ENCODE data around the gene MAML2.

Gene MAML2

GRCh38 chr11:96384156-96384555 lies 41.2 kb upstream of the MAML2 start:
- TF ChIP-seq, protein P1, sequence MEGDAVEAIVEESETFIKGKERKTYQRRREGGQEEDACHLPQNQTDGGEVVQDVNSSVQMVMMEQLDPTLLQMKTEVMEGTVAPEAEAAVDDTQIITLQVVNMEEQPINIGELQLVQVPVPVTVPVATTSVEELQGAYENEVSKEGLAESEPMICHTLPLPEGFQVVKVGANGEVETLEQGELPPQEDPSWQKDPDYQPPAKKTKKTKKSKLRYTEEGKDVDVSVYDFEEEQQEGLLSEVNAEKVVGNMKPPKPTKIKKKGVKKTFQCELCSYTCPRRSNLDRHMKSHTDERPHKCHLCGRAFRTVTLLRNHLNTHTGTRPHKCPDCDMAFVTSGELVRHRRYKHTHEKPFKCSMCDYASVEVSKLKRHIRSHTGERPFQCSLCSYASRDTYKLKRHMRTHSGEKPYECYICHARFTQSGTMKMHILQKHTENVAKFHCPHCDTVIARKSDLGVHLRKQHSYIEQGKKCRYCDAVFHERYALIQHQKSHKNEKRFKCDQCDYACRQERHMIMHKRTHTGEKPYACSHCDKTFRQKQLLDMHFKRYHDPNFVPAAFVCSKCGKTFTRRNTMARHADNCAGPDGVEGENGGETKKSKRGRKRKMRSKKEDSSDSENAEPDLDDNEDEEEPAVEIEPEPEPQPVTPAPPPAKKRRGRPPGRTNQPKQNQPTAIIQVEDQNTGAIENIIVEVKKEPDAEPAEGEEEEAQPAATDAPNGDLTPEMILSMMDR (IDR thresholded peaks at IDR 0.05; ENCODE audit: low read depth, low read length): no peak
- H3K4me3 ChIP-seq (ENCODE audit: low read depth, low read length): no peak overlapping the region

DNA sequence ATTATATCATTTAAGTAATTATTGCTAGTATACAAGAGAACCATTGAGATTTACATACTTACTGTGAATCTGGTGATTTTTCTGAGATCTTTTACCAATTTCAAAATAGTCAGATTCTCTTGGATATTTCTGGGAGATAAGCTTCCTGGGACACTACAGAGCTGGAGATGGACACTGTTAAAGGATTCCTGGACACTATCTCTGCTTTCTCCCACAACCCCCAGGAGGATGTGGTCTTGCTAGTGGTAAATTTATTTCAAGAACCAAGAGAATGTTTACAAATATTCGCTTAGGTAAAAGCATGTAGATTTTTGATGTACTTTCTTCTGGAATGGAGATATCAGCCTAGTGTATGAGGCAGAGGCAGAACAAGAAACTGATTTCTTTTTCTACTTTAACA lies 33.8 kb upstream of the MAML2 start:
- TF ChIP-seq, protein P1 (IDR thresholded peaks at IDR 0.05; ENCODE audit: low read depth, low read length): no peak
- H3K4me3 ChIP-seq (ENCODE audit: low read depth, low read length): no peak overlapping the region

DNA sequence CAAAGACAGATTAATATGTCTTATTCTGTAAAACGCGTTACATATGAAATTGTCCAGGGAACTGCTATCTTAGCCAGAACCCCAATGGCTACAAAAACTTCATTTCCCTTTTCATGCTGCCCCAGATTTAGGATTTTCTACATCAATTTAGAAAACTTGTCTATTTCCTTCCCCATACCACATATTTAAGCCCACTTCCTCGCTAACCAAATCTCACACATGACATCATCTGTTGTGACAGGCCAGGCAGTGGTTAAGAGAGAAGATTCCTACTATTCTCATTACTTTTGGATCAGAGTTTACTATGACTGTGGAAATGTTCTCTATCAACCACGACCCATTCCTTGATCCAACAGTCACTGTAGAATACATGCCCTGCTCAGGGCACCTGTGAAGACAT lies 30.8 kb upstream of the MAML2 start:
- no peak overlapping the region for H3K4me3 ChIP-seq (ENCODE audit: low read depth, low read length)
- TF ChIP-seq, protein P1 (IDR thresholded peaks at IDR 0.05; ENCODE audit: low read depth, low read length): no peak

DNA sequence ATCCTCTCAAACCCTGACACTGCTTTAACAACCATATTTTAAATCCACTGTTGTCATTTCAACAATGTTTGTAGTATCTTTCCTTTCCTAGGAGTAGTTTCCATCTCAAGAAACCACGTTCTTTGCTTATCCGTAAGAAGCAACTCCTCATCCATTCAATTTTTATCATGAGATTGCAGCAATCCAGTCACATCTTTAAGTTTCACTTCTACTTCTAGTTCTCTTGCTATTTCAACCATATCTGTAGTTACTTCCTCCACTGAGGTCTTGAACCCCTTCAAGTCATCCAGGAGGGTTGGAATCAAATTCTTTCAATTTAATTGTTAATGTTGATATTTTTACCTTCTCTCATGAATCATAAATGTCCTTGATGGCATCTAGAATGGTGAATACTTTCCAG lies 24.3 kb upstream of the MAML2 start:
- TF ChIP-seq, protein P1 (IDR thresholded peaks at IDR 0.05; ENCODE audit: low read depth, low read length): no peak
- H3K4me3 ChIP-seq (ENCODE audit: low read depth, low read length): no peak overlapping the region

DNA sequence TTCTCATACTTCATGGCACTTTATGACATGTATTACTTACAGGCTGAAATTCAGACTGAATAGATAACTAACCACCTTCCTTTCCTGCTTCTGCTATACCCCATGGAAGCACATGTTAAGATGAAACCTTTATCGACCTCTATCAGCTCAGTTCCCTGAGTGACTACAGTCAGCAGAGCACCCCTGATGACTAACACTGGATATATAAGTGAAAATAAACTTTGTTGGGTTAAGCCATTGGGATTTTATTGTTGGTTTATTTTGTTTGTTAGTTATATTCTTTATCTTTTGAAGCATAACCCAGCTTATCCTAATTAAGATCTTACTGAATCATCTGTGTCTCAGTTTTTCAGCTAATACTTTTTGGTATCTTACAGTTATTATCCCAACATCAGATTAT lies 23.0 kb upstream of the MAML2 start:
- H3K4me3 ChIP-seq (ENCODE audit: low read depth, low read length): no peak overlapping the region
- TF ChIP-seq, protein P1 (IDR thresholded peaks at IDR 0.05; ENCODE audit: low read depth, low read length): no peak

DNA sequence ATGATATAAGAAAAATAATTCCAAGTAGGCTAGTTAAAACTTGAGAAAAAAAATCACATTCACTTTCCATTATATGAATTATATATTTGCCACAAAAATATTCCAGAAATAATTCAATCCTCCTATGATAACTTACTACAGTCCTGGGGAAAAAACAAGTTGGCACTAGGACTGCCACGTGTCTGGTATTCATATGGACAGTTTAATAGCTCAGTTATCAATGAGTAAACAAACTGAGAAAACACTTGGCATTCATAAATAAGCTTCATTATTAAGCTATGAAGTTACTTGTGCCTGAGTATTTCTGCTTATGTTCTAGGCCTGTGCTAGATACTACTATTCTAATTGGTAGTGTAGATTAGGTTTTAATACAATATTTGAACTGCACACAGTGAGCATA lies 22.5 kb upstream of the MAML2 start:
- H3K4me3 ChIP-seq (ENCODE audit: low read depth, low read length): no peak overlapping the region
- TF ChIP-seq, protein P1 (IDR thresholded peaks at IDR 0.05; ENCODE audit: low read depth, low read length): no peak

DNA sequence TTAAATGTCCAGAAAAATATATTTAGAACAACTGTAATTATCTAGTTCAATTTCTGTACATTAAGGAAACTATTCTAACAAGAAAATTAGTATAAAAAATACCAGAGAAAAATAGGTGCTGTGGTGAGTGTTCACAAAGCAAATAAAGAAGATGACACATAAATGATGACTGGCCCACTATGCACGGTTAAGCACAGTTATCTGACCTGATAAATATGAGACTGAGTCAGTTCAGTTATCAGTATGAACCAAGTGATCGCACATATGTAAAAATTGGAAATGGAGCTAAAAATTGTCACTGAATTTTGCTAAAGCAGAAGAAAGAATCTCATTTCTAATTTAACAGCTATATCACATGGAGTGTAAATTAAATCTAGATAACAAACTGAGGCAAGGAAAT lies 18.8 kb upstream of the MAML2 start:
- TF ChIP-seq, protein P1 (IDR thresholded peaks at IDR 0.05; ENCODE audit: low read depth, low read length): no peak
- H3K4me3 ChIP-seq (ENCODE audit: low read depth, low read length): no peak overlapping the region

Data from WI38 (cell line).